Measurements from ENCODE around the gene FBXW8.

FBXW8 gene

GRCh38 chr12:116862167-116862566 lies 48.6 kb upstream of the FBXW8 start:
- no peak for ATAC-seq

GRCh38 chr12:116863275-116863767 lies 47.4 kb upstream of the FBXW8 start:
- no peak for TF ChIP-seq RARB (CRISPR knock-in tag; IDR thresholded peaks at IDR 0.05)
- no peak for TF ChIP-seq CREB5 (CRISPR knock-in tag; IDR thresholded peaks at IDR 0.05; ENCODE audit: low read depth)
- no peak for TF ChIP-seq ZFP30 (CRISPR knock-in tag; IDR thresholded peaks at IDR 0.05)
- no peak for TF ChIP-seq ZC3H10 (CRISPR knock-in tag; IDR thresholded peaks at IDR 0.05)
- no peak for TF ChIP-seq ZNF565 (CRISPR knock-in tag; conservative IDR thresholded peaks at IDR 0.05; ENCODE audit: low read depth)
- TF ChIP-seq ARNTL (CRISPR knock-in tag; IDR thresholded peaks at IDR 0.05; ENCODE audit: borderline replicate concordance, low read depth): no peak
- no peak for TF ChIP-seq TSHZ2 (CRISPR knock-in tag; IDR thresholded peaks at IDR 0.05)
- TF ChIP-seq ISL1 (CRISPR knock-in tag; IDR thresholded peaks at IDR 0.05): no peak
- no peak for TF ChIP-seq CSRNP3 (CRISPR knock-in tag; IDR thresholded peaks at IDR 0.05)
- no peak for TF ChIP-seq PATZ1 (CRISPR knock-in tag; IDR thresholded peaks at IDR 0.05; ENCODE audit: borderline replicate concordance)
- no peak for TF ChIP-seq POU6F1 (CRISPR knock-in tag; IDR thresholded peaks at IDR 0.05; ENCODE audit: borderline replicate concordance, low read depth)
- TF ChIP-seq ZFP3 (CRISPR knock-in tag; IDR thresholded peaks at IDR 0.05): no peak
- no peak for ATAC-seq

More at GRCh38 chr12:116862167-116862566, 48.6 kb upstream of the FBXW8 start:
- TF ChIP-seq ARNTL (CRISPR knock-in tag; IDR thresholded peaks at IDR 0.05; ENCODE audit: borderline replicate concordance, low read depth): no peak
- no peak for TF ChIP-seq RARB (CRISPR knock-in tag; IDR thresholded peaks at IDR 0.05)
- no peak for TF ChIP-seq ZFP30 (CRISPR knock-in tag; IDR thresholded peaks at IDR 0.05)
- no peak for TF ChIP-seq CREB5 (CRISPR knock-in tag; IDR thresholded peaks at IDR 0.05; ENCODE audit: low read depth)
- TF ChIP-seq TCF4 (CRISPR knock-in tag; IDR thresholded peaks at IDR 0.05; ENCODE audit: borderline replicate concordance): no peak
- TF ChIP-seq OSR1 (CRISPR knock-in tag; IDR thresholded peaks at IDR 0.05): no peak
- TF ChIP-seq PATZ1 (CRISPR knock-in tag; IDR thresholded peaks at IDR 0.05; ENCODE audit: borderline replicate concordance): no peak
- no peak for TF ChIP-seq ESRRG (CRISPR knock-in tag; IDR thresholded peaks at IDR 0.05)
- TF ChIP-seq GLIS3 (CRISPR knock-in tag; IDR thresholded peaks at IDR 0.05): no peak
- TF ChIP-seq PPARA (CRISPR knock-in tag; IDR thresholded peaks at IDR 0.05; ENCODE audit: borderline replicate concordance): no peak
- TF ChIP-seq ZNF565 (CRISPR knock-in tag; conservative IDR thresholded peaks at IDR 0.05; ENCODE audit: low read depth): no peak
- TF ChIP-seq SNAI2 (CRISPR knock-in tag; IDR thresholded peaks at IDR 0.05): no peak
